Mesenchymal stem cell (in vitro differentiated cells and primary cell): ENCODE data around the gene CSTB.
A peak's percentile ranks its signal among the peaks of the same experiment; 100 is the strongest.

Experiments
- DNase-seq: peaks from one replicate; pipeline ENCODE4 v3.0.0-alpha.2; 2013
- H2AFZ ChIP-seq: one replicate; pipeline ENCODE4 v1.6.1; 2013; ENCODE audit warnings: low read depth, mild to moderate bottlenecking, control low read depth, inconsistent platforms, low read length, moderate library complexity
- H2AK5ac ChIP-seq: 2 replicates; pipeline ENCODE4 v1.6.1; 2013; ENCODE audit warnings: low read length, moderate library complexity, mild to moderate bottlenecking, inconsistent platforms; ENCODE audit not compliant: severe bottlenecking
- H2BK120ac ChIP-seq: one replicate; pipeline ENCODE4 v1.6.1; 2013; ENCODE audit warnings: low read depth, mild to moderate bottlenecking, inconsistent platforms, low read length, moderate library complexity
- H2BK12ac ChIP-seq, 2 experiments: one replicate each; pipeline ENCODE4 v1.6.1; 2013; ENCODE audit warnings: inconsistent platforms in 2 of 2, low read length in 2 of 2, mild to moderate bottlenecking in 2 of 2, moderate library complexity in 2 of 2, control low read depth in 1 of 2
- H2BK15ac ChIP-seq: one replicate; pipeline ENCODE4 v1.6.1; 2013; ENCODE audit warnings: mild to moderate bottlenecking, low read depth, inconsistent platforms; ENCODE audit not compliant: poor library complexity, severe bottlenecking
- H2BK5ac ChIP-seq: 2 replicates; pipeline ENCODE4 v1.6.1; 2013; ENCODE audit warnings: low read depth, mild to moderate bottlenecking, low read length, control low read depth, inconsistent platforms; ENCODE audit not compliant: poor library complexity, severe bottlenecking
- H3K14ac ChIP-seq, 2 experiments: one replicate each; pipeline ENCODE4 v1.6.1; 2013; ENCODE audit warnings: inconsistent platforms in 2 of 2, low read length in 2 of 2, control low read depth in 1 of 2, mild to moderate bottlenecking in 1 of 2, moderate library complexity in 1 of 2
- H3K18ac ChIP-seq, 2 experiments: one replicate each; pipeline ENCODE4 v1.6.1; 2013; ENCODE audit warnings: inconsistent platforms in 2 of 2, low read length in 2 of 2, control low read depth in 1 of 2, low read depth in 1 of 2, mild to moderate bottlenecking in 1 of 2
- H3K23ac ChIP-seq, 2 experiments: one replicate each; pipeline ENCODE4 v1.6.1; 2013; ENCODE audit warnings: inconsistent platforms in 2 of 2, low read length in 2 of 2, mild to moderate bottlenecking in 2 of 2, moderate library complexity in 2 of 2, control low read depth in 1 of 2
- H3K27ac ChIP-seq: 2 replicates; pipeline ENCODE4 v1.5.1; 2013; ENCODE audit warnings: mild to moderate bottlenecking, moderate library complexity, low read length, control low read depth, inconsistent platforms; ENCODE audit not compliant: poor library complexity, severe bottlenecking
- H3K27me3 ChIP-seq, 2 experiments: 2 replicates each; pipeline versions ENCODE4 v1.6.1 to v1.7.0; 2013; ENCODE audit warnings: low read length in 2 of 2, mild to moderate bottlenecking in 2 of 2, moderate library complexity in 2 of 2, control low read depth in 1 of 2, inconsistent platforms in 1 of 2; ENCODE audit not compliant: control insufficient read depth in 1 of 2, insufficient read depth in 1 of 2
- H3K36me3 ChIP-seq, 2 experiments: 2 replicates each; pipeline versions ENCODE4 v1.6.1 to v1.7.0; 2013; ENCODE audit warnings: low read length in 2 of 2, control low read depth in 1 of 2, inconsistent platforms in 1 of 2, low read depth in 1 of 2, mild to moderate bottlenecking in 1 of 2; ENCODE audit not compliant: insufficient read depth in 2 of 2, control insufficient read depth in 1 of 2
- H3K4ac ChIP-seq, 2 experiments: one replicate each; pipeline ENCODE4 v1.6.1; 2013; ENCODE audit warnings: inconsistent platforms in 2 of 2, low read length in 2 of 2, mild to moderate bottlenecking in 2 of 2, moderate library complexity in 2 of 2, control low read depth in 1 of 2, low read depth in 1 of 2
- H3K4me1 ChIP-seq: 2 replicates; pipeline ENCODE4 v1.6.1; 2013; ENCODE audit warnings: low read depth, low read length, control low read depth; ENCODE audit not compliant: control insufficient read depth, insufficient read depth
- H3K4me2 ChIP-seq: 2 replicates; pipeline ENCODE4 v1.6.1; 2013; ENCODE audit warnings: low read length, mild to moderate bottlenecking, inconsistent platforms; ENCODE audit not compliant: poor library complexity, severe bottlenecking
- H3K4me3 ChIP-seq, 2 experiments: 2 replicates each; pipeline versions ENCODE4 v1.5.1 to v1.7.0; 2013; ENCODE audit warnings: low read length in 2 of 2, mild to moderate bottlenecking in 2 of 2, control low read depth in 1 of 2, low read depth in 1 of 2; ENCODE audit not compliant: insufficient read depth in 1 of 2
- H3K79me1 ChIP-seq: replicated peaks from 2 replicates; pipeline ENCODE4 v1.6.1; 2013; ENCODE audit warnings: mild to moderate bottlenecking, control low read depth, low read length, inconsistent platforms; ENCODE audit not compliant: poor library complexity, severe bottlenecking
- H3K9ac ChIP-seq: 2 replicates; pipeline ENCODE4 v1.7.0; 2013; ENCODE audit warnings: mild to moderate bottlenecking, low read length, moderate library complexity
- H3K9me3 ChIP-seq: 2 replicates; pipeline ENCODE4 v1.7.0; 2013; ENCODE audit warnings: mild to moderate bottlenecking, low read length; ENCODE audit not compliant: control insufficient read depth
- H4K8ac ChIP-seq: one replicate; pipeline ENCODE4 v1.6.1; 2013; ENCODE audit warnings: inconsistent platforms, mild to moderate bottlenecking, low read length, moderate library complexity
- H4K91ac ChIP-seq: one replicate; pipeline ENCODE4 v1.6.1; 2013; ENCODE audit warnings: mild to moderate bottlenecking, low read length, inconsistent platforms
- WGBS: methylation state at CpG from one replicate; pipeline ENCODE4 v1.1.7; 2013; ENCODE audit warnings: mixed read lengths; 5-methylcytosine and 5-hydroxymethylcytosine counted together

The CSTB gene

GRCh38 chr21:43771698-43772424, 4.2 kb downstream of the CSTB start:
- no peak overlapping the region for H3K4me2 ChIP-seq
- no peak overlapping the region for H3K4ac ChIP-seq
- 93% methylated on average over 12 of the region's 13 CpGs for WGBS

DNA sequence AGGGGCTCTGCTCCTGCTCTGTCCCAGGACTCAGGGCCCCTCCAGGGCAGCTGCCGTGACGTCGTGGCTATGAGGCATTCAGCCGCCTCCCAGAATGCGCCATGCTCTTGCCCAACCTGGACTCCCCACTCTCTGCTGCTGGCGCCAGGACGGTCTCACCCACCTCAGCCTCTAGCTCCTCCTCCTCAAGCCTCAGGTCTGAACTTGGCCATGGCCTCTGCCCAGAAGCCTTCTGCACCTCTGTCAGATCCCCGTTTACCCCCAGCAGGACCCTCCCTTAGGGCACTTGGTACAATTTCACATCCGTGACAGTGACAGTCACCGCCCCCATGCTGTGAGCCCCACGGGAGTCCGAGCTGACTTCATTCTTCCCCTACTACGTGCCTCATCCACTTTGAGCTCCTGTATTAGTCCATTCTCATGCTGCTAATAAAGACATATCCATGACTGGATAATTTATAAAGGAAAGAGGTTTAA, 4.9 kb downstream of the CSTB start:
- WGBS: 82% methylated on average over 12 of the region's 13 CpGs

More at GRCh38 chr21:43771698-43772424, 4.2 kb downstream of the CSTB start:
- H2AK5ac ChIP-seq: no peak overlapping the region
- H3K9me3 ChIP-seq: no peaks in the 10 kb centered on the region
- H3K23ac ChIP-seq: no peak overlapping the region
- no peak overlapping the region for H4K91ac ChIP-seq
- H2BK120ac ChIP-seq: no peak overlapping the region
- H4K8ac ChIP-seq: no peak overlapping the region
- H3K27me3 ChIP-seq: no peaks in the 10 kb centered on the region
- H2BK12ac ChIP-seq: no peak overlapping the region
- no peak overlapping the region for H3K14ac ChIP-seq
- peaks cover 34% of the 10 kb centered on the region for H3K4me1 ChIP-seq
- DNase-seq: peak; percentile 32
- H2AFZ ChIP-seq: no peak overlapping the region
- no peak overlapping the region for H3K18ac ChIP-seq
- no peak overlapping the region for H2BK15ac ChIP-seq
- H2BK5ac ChIP-seq: no peak overlapping the region
- peaks cover 26 to 31% of the 10 kb centered on the region in 2 experiments for H3K36me3 ChIP-seq
- peaks cover 8% of the 10 kb centered on the region for H3K79me1 ChIP-seq
- no peak overlapping the region for H3K4me3 ChIP-seq
- no peak overlapping the region for H3K9ac ChIP-seq
- H3K27ac ChIP-seq: no peak overlapping the region

GRCh38 chr21:43770066-43770655, 5.9 kb downstream of the CSTB start:
- no peak overlapping the region for H3K4me3 ChIP-seq
- no peak overlapping the region for H3K27ac ChIP-seq
- H3K36me3 ChIP-seq: peaks cover 26 to 30% of the 10 kb centered on the region in 2 experiments
- peak overlapping the region; percentile 7 for H4K8ac ChIP-seq
- H3K4me1 ChIP-seq: peaks cover 30% of the 10 kb centered on the region
- H3K4me2 ChIP-seq: no peak overlapping the region
- H3K79me1 ChIP-seq: peaks cover 8% of the 10 kb centered on the region
- WGBS: 96% methylated on average over 18 of the region's 21 CpGs
- H3K9ac ChIP-seq: no peak overlapping the region
- H4K91ac ChIP-seq: peak overlapping the region; percentile 62
- no peak overlapping the region for H2BK120ac ChIP-seq
- no peaks in the 10 kb centered on the region for H3K27me3 ChIP-seq
- no peak overlapping the region for H2AFZ ChIP-seq
- no peaks in the 10 kb centered on the region for H3K9me3 ChIP-seq
- H2BK15ac ChIP-seq: no peak overlapping the region
- H3K14ac ChIP-seq: no peak overlapping the region
- no peak overlapping the region for H2BK12ac ChIP-seq
- H2AK5ac ChIP-seq: no peak overlapping the region
- no peak for DNase-seq
- H3K18ac ChIP-seq: no peak overlapping the region
- no peak overlapping the region for H3K23ac ChIP-seq
- no peak overlapping the region for H2BK5ac ChIP-seq
- H3K4ac ChIP-seq: no peak overlapping the region

More for the DNA sequence above, 4.9 kb downstream of the CSTB start:
- Histone ChIP-seq H3K9me3 (no peaks in the 10 kb centered on the region), H3K36me3 (peaks cover 26 to 31% of the 10 kb centered on the region in 2 experiments), H3K4me3 (no peak overlapping the region), H2BK5ac (no peak overlapping the region), H2AK5ac (no peak overlapping the region), H3K14ac (no peak overlapping the region), H4K8ac (no peak overlapping the region), H3K27me3 (no peaks in the 10 kb centered on the region), H2BK12ac (peak overlapping the region in 1 of 2 experiments; percentile 7), H3K23ac (no peak overlapping the region), H2BK120ac (no peak overlapping the region), H3K79me1 (peaks cover 8% of the 10 kb centered on the region), H3K4ac (peak overlapping the region in 1 of 2 experiments; percentile 13), H3K4me1 (peaks cover 33% of the 10 kb centered on the region), H2BK15ac (no peak overlapping the region), H4K91ac (peak overlapping the region; percentile 41), H2AFZ (no peak overlapping the region), H3K27ac (no peak overlapping the region), H3K9ac (peak overlapping the region; percentile 19), H3K4me2 (no peak overlapping the region), H3K18ac (peak overlapping the region in 1 of 2 experiments; percentile 5)
- DNase-seq: peak; percentile 31

- no peak overlapping the region for H3K18ac ChIP-seq
- H3K79me1 ChIP-seq: peaks cover 6% of the 10 kb centered on the region
- H3K4me1 ChIP-seq: peaks cover 29% of the 10 kb centered on the region
- DNase-seq: no peak
- H2BK12ac ChIP-seq: no peak overlapping the region
- H4K91ac ChIP-seq: no peak overlapping the region
- peaks cover 23 to 30% of the 10 kb centered on the region in 2 experiments for H3K36me3 ChIP-seq
- no peak overlapping the region for H2AFZ ChIP-seq
- H3K14ac ChIP-seq: no peak overlapping the region
- H2BK5ac ChIP-seq: no peak overlapping the region
- no peak overlapping the region for H2BK120ac ChIP-seq
- H2AK5ac ChIP-seq: peak overlapping the region; percentile 25
- H3K23ac ChIP-seq: no peak overlapping the region
- H3K9me3 ChIP-seq: no peaks in the 10 kb centered on the region
- H3K4ac ChIP-seq: peak overlapping the region in 1 of 2 experiments; percentile 41
- no peak overlapping the region for H2BK15ac ChIP-seq
- over 99% methylated on average over 11 of the region's 11 CpGs for WGBS
- no peak overlapping the region for H3K4me3 ChIP-seq
- H3K27ac ChIP-seq: no peak overlapping the region
- H3K9ac ChIP-seq: no peak overlapping the region
- no peaks in the 10 kb centered on the region for H3K27me3 ChIP-seq
- H4K8ac ChIP-seq: no peak overlapping the region
- no peak overlapping the region for H3K4me2 ChIP-seq
Observed at GRCh38 chr21:43769325-43769958, 6.7 kb downstream of the CSTB start.
